NCI-H1105 (cell line): ENCODE results near the gene INTS6.
"Not testable (repeated sequence)": the region's sequence is repeated elsewhere in the genome, so short reads cannot be mapped to it uniquely, and the experiment has no call there.

Source experiments
- DNase-seq: peaks from one replicate; lab custom pipeline; 2025; lab: John Stamatoyannopoulos, UW

Gene INTS6

DNA sequence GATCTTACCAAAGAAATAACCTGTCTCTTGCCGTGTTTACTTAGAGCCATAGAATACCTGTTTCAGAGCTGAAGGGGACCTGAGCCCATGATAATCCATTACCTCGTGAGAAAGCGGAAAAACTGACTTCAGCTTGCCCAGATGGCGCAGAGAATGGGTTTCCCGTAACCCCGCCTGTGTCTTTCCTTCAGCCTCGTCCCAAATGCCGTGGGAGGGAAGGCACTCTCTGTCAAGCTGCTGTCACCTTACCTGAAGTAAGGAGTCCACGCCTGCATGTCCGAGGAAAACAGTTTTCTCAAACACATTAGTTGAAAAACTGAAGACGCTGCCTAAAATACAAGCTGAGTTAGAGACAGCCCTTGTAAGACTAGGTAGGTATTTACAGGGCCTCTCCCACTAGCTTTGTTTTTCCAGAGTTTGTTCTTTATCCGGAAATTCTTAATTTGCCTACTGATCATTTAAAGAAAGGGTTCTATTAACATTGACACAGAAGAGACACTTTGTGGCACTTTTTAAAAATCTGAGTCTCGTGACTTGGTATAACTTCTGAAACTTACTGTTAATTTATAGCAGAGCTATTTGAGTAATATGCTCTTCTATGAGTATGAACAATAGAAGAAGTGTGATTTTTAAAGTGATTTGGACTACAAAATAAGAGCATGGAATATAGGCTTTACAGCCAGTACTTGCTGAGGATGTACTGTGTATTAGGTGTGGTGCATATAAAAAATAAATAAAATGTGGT is 1.3 kb upstream of the INTS6 start:
- DNase-seq, result peak; percentile 7

DNA sequence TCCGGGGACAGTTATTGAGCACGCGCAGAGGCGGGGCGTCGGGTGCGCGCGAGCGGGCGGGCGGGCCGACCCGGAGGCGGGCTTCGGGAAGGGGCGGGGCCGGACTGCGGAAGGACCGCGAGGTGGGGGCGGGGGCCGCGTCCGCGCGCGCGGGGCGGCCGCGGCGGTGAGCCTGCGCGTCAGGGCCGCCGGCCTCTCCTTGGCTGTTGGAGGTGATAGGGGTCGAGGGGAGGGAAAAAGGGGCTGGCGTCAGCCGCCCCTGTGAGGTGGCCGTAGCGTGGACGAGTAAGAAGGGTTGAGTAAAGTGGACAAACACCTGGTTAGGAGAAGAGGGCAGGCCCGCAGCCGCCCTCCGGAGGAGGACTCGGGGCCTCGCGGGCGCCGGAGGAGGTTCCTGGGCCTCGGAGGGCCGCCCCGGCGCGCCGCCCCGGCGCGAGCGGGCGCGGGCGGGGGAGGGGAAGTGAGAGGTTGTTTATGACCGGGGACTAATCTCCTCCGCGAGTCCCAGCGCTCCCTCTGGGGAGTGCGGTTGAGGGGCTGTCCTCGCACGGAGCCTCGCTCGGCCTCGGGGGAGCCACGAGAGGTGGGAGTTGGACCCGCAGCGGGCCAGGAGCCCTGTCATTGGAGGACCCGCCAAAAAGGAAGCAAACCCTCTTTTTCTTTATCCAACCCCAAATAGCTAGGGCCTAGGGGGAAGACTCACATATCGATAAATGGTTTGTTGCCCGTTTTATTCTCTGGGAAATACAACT is 547 bp upstream of the INTS6 start:
- DNase-seq, result peak; percentile 72

DNA sequence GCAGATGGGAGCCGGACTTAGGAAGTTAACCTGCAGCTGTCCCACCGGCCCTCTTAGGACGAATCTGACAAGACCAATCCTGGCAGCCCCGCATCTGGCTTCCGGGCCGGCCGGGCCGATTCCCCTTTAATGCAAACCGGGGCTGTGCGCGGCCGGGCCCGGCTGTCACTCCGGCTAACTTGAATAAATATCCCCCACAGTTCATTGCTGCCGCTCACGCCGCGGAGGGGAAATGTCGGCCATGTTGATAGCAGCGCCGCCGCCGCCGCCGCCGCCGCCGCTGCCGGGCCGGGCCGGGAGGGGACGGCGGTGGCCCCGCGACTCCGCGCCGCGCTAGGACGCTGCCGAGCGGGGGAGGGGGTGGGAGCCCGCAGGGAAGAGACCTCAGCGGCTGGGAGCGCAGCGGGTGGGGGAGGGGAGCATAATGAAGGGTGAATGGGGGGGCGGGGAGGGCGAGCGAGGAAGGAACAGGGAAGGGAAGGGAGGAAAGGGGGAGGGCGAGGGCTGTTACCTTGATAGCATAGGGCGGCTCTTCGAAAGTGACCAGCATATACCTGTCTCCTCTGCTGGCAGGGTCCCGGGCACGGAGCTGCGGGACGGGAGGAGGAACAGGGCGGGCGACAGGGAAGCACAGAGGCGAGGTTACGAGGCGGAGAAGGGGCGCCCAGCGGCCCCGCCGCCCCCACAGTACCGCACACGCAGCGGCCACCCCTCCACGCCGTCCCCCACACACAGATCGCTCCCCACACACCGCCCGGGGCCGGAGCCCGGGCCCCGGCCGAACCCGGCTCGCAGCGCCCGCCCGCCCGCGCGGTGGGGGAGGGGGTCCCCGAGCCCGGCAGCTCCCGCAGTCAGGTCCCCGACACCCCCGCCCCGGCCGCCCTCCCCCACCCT is 1.1 kb downstream of the INTS6 start:
- DNase-seq, result peak; percentile 24

DNA sequence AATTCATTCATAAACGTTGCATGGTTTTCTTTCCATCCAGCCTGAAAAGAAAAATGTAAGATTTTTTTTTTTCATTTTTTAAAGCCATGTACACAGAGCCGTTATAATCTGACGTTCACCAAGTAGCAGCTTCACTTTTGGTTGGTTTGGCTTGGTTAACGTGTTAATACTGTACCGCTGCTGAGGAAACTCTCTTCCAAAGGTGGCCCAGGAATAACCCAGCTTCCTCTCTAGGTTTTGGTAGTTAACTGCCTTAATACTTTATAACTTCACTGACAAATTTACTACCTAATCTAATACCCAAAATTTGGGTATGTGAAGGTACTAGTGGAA is 1.7 kb downstream of the INTS6 start:
- no peak for DNase-seq

DNA sequence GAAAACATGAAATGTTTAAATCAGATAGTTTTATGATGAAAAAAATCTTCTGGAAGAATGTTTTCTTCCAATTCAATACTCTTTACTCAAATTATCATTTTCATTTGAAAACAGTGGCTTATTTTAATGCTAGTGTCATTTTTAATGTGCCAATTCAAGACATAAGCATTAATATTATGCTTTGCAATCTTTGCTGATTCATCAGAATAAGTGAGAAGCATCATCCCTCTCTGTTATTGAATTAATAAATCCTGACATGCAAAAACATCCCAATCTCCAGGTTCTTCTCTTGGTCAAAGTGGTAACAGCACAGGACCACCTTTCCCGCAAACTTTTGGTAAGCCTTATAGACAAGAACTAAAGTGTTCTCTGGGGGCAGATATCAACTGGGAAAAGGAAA is 3.8 kb downstream of the INTS6 start:
- no peak for DNase-seq

DNA sequence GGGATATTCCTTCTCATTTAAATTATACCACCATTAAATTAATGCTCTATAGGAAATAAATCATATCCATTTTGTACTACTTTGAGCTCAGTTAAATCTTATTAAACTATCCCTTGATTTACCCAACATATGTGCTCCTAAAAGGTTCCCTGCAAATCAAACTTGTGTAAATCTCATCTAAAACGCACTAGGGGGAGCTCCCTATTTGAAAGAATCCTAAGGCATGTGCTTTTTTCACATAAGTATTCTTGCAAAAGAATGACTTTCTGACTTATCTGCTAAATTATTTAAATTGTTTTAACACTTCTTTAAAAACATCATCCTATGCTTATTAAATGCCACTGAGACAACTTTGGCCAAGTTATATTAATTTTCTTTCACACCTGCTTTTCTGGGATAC is 7.9 kb downstream of the INTS6 start:
- DNase-seq, result no peak

DNA sequence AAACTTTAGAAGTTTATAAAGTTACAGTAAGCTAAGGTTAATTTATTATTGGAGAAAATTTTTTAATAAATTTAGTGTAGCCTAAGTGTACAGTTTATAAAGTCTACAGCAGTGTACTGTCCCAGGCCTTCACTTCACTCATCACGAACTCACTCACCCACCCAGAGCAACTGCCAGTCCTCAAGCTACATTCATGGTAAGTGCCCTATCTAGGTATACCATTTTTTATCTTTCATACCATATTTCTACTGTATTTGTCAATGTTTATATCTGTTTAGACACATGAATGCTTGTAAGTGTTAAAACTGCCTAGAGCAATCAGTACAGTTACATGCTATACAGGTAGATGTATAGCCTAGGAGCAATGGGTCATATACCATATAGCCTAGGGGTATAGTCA is 12.5 kb downstream of the INTS6 start:
- no peak for DNase-seq

DNA sequence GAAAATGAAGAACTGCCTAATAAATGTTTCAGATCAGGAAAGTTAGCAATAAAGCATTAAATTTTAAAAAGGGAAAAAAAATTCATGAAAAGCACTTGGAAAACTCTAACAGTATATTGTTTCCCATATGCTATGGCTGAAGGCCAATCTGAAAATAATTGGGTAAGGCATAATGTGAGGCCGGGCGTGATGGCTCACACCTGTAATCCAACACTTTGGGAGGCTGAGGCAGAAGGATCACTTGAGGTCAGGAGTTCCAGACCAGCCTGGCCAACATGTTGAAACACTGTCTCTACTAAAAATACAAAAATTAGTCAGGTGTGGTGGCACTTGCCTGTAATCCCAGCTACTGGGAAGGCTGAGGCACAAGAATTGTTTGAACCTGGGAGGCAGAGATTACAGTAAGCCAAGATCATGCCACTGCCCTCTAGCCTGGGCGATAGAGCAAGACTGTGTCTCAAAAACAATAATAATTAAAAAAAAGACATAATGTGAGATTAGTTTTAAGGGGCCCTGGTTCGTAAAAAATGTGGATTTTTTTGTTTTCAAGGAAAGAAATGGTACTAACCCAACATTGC is 15.2 kb downstream of the INTS6 start:
- no peak for DNase-seq

DNA sequence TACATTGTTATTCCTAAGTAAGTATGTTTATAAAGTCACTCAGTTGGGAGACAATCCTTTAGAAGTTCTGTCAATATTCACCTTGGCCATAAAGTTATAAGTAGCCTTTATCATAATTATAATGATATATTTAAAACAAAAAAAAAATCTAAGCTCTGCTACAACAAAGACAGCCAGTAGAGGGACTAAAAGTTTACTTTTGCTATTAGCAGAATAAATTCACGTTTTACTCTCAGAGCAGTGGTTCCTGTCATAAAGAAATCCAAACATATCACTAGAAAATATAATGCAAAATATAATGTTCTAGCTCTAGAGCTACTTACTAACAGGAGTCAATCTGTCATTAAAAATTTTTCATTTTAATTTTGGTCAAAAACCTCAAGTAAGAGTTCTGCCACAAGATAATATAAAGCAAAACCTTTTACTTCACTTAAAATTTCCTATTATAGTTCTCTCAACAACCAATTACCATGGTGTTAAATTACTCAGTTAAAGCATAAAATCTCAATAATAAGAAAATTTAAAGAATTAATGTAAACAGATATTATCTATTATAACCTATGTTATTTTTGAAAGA is 17.7 kb downstream of the INTS6 start:
- DNase-seq, result no peak

DNA sequence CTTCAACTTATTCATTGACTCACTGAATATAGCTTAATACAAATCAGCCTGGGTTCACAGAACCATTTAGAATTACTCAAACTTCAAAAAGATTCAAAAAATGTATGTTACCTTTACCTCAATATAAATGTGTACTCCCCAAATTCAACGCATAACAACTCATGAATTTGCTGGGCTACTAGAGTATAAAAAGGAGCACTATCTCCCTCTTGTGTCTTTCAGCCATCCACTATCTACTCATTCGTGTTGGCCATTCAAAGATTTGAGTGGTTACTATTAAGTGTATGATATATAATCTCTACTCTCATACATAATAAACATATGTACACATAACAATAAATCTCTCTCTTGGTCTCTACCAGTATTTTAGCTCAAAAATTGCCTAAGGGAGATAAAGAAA is 20.3 kb downstream of the INTS6 start:
- DNase-seq, result no peak

DNA sequence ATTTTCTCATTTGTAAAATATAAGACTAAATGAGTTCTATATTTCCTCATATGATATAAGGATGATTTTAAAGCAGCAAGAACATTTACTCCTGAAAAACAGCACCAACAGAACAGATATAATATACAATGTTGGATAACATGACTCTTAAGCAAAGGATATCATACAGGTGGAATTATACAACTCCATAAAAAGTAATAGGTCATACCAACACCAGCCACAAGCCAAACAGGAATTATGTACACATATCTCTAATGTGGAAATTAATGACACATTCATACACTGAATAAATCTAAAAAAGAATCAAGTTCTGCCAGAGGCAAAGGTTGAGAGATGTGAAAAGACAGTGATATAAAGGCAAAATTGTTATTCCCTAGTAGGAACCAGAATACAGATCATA is 25.9 kb downstream of the INTS6 start:
- DNase-seq, result no peak

DNA sequence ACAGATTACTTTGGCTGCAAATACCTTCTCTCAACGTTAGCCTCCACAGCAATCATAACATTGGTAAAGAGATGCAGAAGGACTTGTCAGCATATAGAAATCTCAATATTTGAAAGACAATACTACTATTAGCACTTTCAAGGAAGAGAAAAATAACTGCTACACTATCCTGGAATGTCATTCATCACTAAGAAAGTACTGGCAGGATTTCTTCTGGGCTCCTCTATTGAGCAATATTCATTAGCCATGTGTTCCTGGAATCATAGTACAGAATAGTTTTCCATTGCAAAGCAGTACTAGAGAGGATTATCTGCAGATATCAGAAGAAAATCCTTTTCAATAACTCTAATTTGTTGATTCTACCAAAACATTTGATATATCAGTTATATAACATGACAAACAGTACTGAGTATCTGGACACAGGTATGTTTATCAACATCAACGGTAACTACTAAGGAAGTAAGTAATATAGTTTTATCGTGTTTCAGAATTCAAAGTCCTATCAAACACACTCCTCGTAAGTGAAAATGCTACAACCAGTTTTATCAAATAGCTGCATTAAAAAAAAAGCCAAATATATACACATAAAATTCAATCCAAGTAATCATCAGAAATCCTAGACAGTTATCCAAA is 27.3 kb downstream of the INTS6 start:
- no peak for DNase-seq

DNA sequence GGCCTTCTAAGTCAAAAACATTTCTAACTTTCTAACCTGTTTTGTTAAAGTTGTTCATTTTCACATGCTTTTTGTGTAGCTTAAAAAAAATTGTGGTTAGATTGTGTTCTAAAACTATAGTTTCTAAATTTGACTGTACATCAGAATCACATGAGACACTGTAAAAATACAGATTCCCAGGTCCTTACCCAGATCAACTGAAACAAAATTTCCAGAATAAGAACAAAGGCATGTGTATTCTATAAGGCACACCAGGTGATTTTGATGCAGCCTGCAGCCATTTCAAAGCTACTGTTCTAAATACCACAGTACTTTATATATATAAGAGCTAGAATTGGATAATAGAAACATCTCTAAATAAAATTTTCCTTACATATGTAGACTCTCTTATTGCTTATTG is 29.1 kb downstream of the INTS6 start:
- no peak for DNase-seq

DNA sequence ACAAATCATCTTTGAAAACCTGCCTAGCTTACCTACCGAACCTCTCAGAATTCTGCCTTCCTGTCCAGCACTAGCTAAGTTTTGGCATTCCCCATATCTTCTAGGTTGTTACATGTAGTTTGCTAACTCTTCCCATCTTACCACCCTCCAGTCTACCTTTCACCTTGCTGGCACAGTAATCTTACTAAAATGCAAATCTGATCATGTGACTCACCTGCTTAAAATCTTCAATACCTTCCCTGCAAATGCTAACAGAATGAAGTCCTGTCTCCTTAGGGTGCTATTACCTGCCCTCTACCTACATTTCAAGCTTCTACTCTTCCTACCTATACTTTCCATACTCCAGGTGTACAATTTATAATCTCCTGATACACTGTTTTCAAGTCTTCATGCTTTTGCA is 30.4 kb downstream of the INTS6 start:
- DNase-seq, result no peak

DNA sequence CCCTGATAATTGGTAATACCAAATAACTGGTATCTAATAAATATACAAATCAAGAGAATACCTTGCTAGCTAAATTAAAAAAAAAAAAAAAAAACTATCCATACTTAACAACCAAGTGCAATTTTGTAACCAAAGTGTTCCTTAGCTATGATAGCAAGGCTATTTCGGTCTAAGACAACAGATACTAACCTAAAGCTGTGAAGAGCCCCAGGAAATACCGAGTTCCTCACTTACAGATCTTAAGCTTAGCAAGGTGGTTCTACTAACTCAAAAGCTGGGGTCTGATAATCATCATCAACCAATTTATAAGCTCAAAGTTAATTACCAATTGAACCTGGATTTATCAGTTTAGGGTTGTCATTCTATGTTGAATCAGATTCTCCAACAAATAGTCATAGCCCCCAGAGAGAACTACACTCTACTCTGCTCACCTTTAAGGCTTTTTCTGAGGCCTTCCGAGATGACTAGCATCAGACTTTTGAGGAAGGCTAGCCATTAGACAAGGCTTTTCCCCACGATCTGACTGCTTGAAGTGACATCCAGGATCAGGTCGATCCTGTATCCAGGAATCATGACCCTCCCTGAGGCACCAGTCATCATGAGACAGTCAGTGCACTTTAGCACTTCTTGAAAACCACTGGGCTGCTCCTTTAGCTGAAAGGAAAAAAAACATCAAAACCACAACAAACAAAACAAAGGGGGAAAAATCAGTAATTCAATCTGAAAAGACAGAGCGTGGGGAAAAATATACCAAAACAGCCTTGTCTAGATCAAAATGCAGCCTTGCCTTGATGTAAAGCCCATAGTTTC is 31.9 kb downstream of the INTS6 start:
- DNase-seq, result no peak

DNA sequence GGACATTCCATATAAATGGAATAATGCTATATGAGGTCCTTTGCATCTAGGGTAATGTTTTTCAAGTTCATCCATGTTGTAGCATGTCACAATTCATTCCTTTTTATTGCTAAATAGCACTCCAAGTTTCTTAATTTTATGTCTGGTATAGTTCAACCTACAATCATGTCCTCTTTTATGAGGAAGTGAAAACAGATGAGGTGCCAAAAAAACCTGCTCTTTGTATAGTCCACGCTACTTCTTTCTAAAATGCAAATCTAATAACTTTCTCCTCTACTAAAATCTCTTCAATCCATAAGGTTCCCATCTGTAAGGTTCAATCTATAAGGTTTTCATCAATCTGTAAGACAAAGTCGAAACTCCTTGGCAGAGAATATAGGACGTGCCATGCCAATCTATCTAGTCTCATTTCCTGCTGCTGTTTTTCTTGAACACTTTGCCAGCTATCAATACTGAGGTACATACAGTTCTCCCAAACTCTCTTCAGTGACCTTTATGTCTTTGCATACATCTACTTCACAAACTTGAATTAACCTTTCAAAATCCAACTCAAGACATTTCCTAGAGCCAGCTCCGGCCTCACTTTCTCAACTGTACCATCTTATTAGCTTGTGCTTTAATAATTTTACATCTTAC is 33.7 kb downstream of the INTS6 start:
- DNase-seq, result no peak

DNA sequence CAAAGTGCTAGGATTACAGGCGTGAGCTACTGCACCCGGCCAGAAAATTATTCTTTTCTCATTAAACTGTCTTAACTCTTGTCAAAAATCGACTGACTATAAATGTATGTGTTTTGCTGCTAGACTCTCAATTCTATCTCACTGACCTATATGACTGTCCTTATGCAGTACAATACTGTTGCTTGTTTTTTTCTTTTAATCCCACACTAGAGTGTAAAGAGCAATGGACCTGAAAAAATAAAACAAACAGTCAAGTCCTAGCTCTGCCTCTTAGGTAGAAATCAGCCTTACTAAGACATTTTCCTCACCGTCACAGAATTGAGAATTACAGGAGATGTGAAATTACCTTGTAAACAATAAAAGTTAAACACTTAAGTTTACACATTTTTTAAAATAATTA is 35.1 kb downstream of the INTS6 start:
- DNase-seq, result no peak

DNA sequence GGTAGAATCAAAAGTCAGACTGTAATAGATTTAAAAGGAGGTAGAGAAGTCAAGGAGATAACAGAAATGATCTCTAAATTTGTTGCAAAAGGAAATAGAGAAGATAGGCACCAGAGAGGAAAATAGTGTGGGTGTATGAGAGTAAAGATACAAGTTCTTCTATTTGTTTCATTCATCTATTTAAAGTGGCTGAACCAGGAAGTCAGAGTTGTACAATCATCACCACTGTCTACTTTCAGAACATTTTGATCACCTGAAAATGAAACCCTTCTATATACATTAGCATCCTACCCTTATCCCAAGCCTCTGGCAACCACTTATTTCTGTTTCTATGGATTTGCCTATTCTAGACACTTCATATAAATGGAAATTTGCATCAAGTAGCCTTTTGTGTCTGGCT is 36.7 kb downstream of the INTS6 start:
- DNase-seq, result no peak

DNA sequence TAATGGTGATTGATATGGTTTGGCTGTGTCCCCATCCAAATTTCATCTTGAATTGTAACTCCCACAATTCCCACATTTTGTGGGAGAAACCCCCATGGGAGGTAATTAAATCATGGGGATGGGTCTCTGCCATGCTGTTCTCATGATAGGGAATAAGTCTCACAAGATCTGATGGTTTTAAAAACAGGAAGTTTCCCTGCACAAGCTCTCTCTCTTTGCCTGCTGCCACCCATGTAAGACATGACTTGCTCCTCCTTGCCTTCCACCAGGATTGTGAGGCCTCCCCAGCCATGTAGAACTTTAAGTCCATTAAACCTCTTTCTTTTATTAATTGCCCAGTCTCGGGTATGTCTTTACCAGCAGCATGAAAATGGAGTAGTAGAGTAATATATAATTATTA is 37.5 kb downstream of the INTS6 start:
- not testable (repeated sequence) for DNase-seq

DNA sequence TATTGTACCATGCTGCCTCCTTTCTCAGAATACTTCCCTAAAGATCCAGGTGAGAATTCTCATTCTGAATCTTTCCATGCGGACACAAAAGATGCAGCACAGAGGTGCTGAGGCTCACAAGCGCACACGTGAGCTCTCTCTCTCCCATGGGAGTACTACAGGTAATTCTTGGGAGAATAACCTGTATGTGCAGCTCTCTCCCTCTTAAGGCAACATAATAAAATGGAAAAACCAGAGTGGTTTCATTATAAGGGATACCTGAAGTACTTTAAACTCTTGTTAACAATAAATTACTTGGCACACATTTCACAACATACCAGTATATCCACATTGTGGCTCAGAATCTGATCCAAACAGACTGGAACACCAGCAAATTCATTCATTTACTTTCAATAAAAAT is 40.4 kb downstream of the INTS6 start:
- no peak for DNase-seq
